GM19463 (cell line): Measurements from ENCODE around the gene ZRANB3.

ENCODE experiments used
- ATAC-seq: cut with Tn5 transposase; IDR thresholded peaks from one replicate; pipeline ENCODE4 v1.9.1; 2021; ENCODE audit warnings: mild to moderate bottlenecking, moderate library complexity; ENCODE audit not compliant: unreplicated experiment

Gene ZRANB3

GRCh38 chr2:135186054-135186453 lies 345.0 kb downstream of the ZRANB3 start:
- no peak for ATAC-seq

- ATAC-seq = no peak
Measured at GRCh38 chr2:135183822-135184221, 347.2 kb downstream of the ZRANB3 start.

GRCh38 chr2:135182601-135183000 lies 348.4 kb downstream of the ZRANB3 start:
- no peak for ATAC-seq

- ATAC-seq = no peak
Measured at GRCh38 chr2:135182190-135182589, 348.8 kb downstream of the ZRANB3 start.

- ATAC-seq = no peak
Measured at GRCh38 chr2:135179689-135180088, 351.3 kb downstream of the ZRANB3 start.

- no peak for ATAC-seq
Measured at GRCh38 chr2:135175177-135175576, 355.8 kb downstream of the ZRANB3 start.

GRCh38 chr2:135174810-135175093 lies 356.3 kb downstream of the ZRANB3 start:
- no peak for ATAC-seq

- no peak for ATAC-seq
Measured at GRCh38 chr2:135174049-135174809, 356.8 kb downstream of the ZRANB3 start.

GRCh38 chr2:135169900-135170753 lies 360.9 kb downstream of the ZRANB3 start:
- no peak for ATAC-seq

GRCh38 chr2:135168204-135168856 lies 362.7 kb downstream of the ZRANB3 start:
- no peak for ATAC-seq

- no peak for ATAC-seq
Measured at GRCh38 chr2:135167273-135167672, 363.7 kb downstream of the ZRANB3 start.

- ATAC-seq = no peak
Measured at GRCh38 chr2:135164431-135164830, 366.6 kb downstream of the ZRANB3 start.

- no peak for ATAC-seq
Measured at GRCh38 chr2:135163901-135164300, 367.1 kb downstream of the ZRANB3 start.

GRCh38 chr2:135163306-135163705 lies 367.7 kb downstream of the ZRANB3 start:
- ATAC-seq = no peak

- no peak for ATAC-seq
Measured at GRCh38 chr2:135162786-135163185, 368.2 kb downstream of the ZRANB3 start.

GRCh38 chr2:135162377-135162776 lies 368.6 kb downstream of the ZRANB3 start:
- ATAC-seq = no peak

- no peak for ATAC-seq
Measured at GRCh38 chr2:135159191-135159590, 371.8 kb downstream of the ZRANB3 start.

- no peak for ATAC-seq
Measured at GRCh38 chr2:135157856-135158255, 373.2 kb downstream of the ZRANB3 start.

GRCh38 chr2:135154962-135155361 lies 376.1 kb downstream of the ZRANB3 start:
- ATAC-seq = no peak

GRCh38 chr2:135152361-135152760 lies 378.7 kb downstream of the ZRANB3 start:
- ATAC-seq = no peak

GRCh38 chr2:135151615-135152014 lies 379.4 kb downstream of the ZRANB3 start:
- ATAC-seq = no peak

- no peak for ATAC-seq
Measured at GRCh38 chr2:135150725-135151124, 380.3 kb downstream of the ZRANB3 start.
